HTR-8/SVneo (cell line): ENCODE measurements around the gene CENPN.
A peak's percentile ranks its signal among the peaks of the same experiment; 100 is the strongest.

ENCODE experiments used
- DNase-seq: peaks from one replicate; pipeline ENCODE4 v3.0.0; 2011; ENCODE audit warnings: low spot score, mixed read lengths; ENCODE audit not compliant: insufficient read length
- FAIRE-seq: peaks from 2 replicates; lab custom pipeline; 2011; peaks lifted over from hg19 to GRCh38; lab: Jason Lieb, UNC

Gene CENPN

DNA sequence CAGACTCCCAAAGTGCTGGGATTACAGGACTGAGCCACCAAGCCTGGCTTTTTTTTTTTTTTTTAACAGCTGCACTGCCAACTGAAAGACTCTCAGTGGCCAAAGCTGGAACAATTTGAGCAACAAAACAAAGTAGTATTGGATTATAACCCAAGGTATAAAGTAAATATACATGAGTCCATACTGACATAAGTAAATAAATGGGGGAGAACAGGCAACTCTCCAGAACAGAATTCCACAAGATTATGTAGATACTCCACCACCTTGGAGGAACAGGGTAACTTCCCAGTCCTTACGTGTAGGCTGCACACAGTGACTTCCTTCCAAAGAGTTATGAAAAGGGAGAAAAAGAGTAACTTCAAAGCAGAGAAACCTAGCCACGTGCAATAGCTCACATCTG lies 16.0 kb upstream of the CENPN start:
- DNase-seq, result no peak
- no peak for FAIRE-seq

DNA sequence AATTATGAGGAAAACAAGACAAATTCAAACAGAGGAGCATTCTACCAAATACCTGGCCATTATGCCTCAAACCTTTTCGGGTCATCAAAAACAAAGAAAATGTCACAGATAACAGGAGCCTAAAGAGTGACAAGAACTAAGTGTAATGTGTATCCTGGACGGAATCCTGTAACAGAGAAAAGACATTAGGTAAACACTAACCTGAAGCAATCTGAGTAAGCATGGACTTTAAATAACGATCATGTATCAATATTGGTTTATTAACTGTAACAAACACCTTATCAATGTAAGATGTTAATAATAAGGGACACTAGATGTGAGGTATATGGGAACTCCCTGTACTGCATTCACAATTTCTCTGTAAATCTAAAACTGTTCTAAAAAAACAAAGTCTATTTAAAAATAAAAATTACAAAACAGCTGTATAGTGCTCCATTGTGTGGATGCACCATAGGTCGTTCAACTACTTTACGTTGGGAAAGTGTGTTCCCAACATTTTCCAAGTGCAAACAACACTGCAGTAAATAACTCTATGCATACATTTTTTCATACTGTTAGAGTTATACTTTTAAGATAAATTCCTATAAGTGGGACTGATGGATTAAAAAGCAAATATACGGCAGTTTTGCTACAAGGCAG lies 15.1 kb upstream of the CENPN start:
- no peak for DNase-seq
- no peak for FAIRE-seq

GRCh38 chr16:80992676-80993293 lies 14.2 kb upstream of the CENPN start:
- no peak for FAIRE-seq

DNA sequence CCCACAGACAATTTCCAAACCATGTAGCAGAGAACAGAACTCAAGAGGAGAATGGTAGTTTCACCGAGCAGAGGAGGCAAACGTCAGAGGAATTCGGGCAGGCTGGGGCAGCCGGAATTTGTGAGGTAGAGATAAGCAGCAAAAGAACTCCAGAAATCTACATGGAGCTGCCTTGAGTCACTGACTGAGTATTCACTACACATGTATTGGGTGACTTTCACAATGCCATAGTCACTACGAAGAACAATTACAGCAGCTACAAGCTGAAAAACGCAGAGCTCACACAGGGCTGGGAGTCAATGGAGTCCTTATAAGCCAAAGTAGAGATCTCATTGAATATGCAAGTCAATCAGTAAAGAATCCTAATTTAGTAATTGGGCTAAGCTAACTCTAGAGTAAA lies 13.7 kb upstream of the CENPN start:
- DNase-seq (peak; percentile 28), FAIRE-seq (peak; percentile 74)

More at GRCh38 chr16:80992676-80993293, 14.2 kb upstream of the CENPN start:
- DNase-seq, result no peak

DNA sequence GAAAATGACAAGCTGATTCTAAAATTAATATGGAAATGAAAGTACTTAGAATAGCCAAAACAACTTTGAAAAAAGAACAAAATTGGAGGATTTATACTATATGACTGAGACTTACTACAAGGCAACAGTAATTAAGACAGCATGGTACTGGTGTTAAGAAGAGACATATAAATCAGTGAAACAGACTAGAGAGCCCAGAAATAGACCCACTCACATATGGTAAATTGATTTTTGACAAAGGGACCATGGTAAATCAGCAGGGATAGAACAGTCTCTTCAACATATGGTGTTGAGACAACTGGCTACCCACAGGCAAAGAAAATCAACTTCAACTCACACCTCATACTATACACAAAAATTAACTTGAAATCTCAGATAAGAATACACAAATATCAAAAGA lies 13.2 kb upstream of the CENPN start:
- FAIRE-seq (no peak), DNase-seq (no peak)

DNA sequence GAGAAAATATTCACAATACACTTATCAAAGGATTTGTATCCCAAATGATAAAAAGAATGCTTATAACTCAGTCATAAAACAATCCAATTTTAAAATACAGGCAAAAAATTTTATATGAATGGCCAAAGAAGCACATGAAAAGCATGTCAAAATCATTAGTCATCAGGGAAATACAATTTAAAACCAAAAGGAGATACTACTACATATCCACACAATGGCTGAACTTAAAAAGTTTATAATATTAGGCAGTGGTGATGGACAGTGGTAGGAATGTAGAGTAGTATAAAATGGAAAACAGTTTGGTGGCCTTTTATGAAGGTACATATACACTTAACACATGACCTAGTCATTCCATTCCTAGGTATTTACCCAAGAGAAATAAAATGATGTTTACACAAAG lies 12.6 kb upstream of the CENPN start:
- FAIRE-seq, result no peak

DNA sequence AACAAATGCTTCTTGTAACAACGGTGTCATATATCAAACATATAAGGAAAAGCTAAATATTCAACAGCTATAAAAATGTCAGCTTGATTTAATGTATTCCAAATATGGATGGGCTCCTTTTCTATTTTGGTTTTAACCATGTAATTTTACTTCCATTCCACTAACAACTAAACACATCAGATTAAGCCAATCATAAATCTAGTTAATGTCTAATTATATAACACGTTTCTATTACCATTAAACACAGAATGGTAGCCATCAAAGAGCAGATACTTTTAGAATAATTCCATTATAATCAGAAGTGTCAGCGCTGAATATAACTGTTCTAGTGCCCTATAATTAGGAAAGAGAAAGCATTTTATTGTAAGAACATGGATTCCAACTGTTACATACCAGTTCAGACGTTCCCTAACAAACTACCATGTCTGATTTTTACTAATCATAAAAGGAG lies 10.3 kb upstream of the CENPN start:
- DNase-seq (no peak), FAIRE-seq (no peak)

More for the DNA sequence above, 12.6 kb upstream of the CENPN start:
- no peak for DNase-seq

DNA sequence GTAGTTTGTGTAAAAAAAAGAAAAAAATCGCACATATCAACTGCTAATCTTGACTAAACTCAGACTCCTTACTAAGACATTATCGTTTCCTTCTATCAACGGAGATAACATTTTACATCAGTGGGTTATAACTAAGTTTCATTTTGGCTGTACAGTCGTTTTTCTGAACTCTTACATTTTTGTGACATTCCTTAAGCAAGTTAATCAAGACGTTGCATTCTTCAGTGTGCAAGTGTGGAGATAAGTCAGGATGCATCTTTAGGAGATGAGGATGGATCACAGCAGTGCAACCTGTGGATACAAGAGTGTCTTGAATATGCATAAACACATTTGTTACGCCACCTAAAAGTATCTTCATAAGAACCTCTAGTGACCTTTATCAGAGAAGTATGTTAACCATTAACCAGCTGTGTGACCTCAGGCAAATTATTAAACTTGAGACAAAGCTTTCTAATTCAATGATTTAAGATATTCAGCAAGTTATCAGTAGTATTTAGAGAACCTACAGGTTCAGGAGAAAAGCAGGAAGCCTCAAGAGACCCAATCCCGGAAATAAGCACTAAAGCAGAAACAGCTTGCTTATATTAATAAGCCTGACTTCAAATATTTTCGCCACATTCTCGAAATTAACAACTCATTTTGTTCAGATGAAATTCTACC lies 9.7 kb upstream of the CENPN start:
- FAIRE-seq, result no peak
- DNase-seq, result no peak

GRCh38 chr16:80997964-80998620 lies 8.9 kb upstream of the CENPN start:
- FAIRE-seq (no peak), DNase-seq (no peak)

GRCh38 chr16:81000873-81001272 lies 6.1 kb upstream of the CENPN start:
- no peak for FAIRE-seq
- no peak for DNase-seq

- no peak for DNase-seq
- no peak for FAIRE-seq
Observed at GRCh38 chr16:81001330-81001729, 5.7 kb upstream of the CENPN start.

- DNase-seq (no peak), FAIRE-seq (no peak)
Observed at GRCh38 chr16:81003064-81003463, 4.0 kb upstream of the CENPN start.

GRCh38 chr16:81003610-81004460 lies 3.2 kb upstream of the CENPN start:
- FAIRE-seq (no peak), DNase-seq (no peak)

- FAIRE-seq, result no peak
- DNase-seq, result peak; percentile 28
Observed at GRCh38 chr16:81004646-81005353, 2.2 kb upstream of the CENPN start.

GRCh38 chr16:81005610-81006161 lies 1.3 kb upstream of the CENPN start:
- FAIRE-seq (no peak), DNase-seq (no peak)

- FAIRE-seq (no peak), DNase-seq (peak; percentile 17)
Observed at GRCh38 chr16:81006211-81006812, 702 bp upstream of the CENPN start.

DNA sequence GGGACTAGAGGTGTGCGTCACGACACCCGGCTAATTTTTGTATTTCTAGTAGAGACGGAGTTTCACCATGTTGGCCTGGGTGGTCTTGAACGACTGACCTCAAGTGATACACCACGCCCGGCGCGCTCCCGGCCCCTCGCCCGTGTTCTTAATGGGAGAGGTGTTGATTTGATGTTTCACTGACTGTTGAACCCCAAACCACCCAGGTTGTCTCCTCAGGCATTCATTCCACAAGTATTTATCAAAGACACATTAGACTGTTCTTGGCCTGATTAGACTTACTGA lies 1.4 kb downstream of the CENPN start:
- FAIRE-seq, result no peak
- DNase-seq, result no peak

DNA sequence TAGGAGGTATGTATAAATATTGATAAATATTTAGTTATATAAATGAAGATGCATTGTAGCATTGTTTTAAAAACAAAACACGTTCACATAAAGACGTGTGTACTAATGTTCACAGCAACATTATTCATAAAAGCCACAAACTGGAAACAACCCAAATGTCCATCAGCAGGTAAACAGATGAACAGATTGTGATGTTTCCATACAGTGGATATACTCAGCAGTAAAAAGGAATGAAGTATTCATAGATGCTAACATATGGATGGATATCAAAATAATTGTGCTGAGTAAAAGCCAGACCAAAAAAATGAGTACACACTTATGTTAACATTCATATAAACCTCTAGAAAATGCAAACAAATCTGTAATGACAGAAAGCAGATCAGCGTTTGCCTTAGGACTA lies 6.0 kb downstream of the CENPN start:
- FAIRE-seq, result no peak

GRCh38 chr16:81014672-81015071 lies 7.7 kb downstream of the CENPN start:
- no peak for DNase-seq
- no peak for FAIRE-seq

More for the DNA sequence above, 6.0 kb downstream of the CENPN start:
- no peak for DNase-seq
